Pancreas (tissue), 10 donors: ENCODE results near the gene DNAH8. TPM values are rescaled to one million over a fixed set of nuclear protein-coding genes. Genes with fewer than 3 reads are reported as not detected.

Experiments
- ATAC-seq, 4 donors: fragments of 200-7000 bp; cut with Tn5 transposase; one replicate each; pipeline versions ENCODE4 v1.8.0 to v1.9.1; 2020; ENCODE audit warnings: mild to moderate bottlenecking in 4 of 4, moderate library complexity in 4 of 4
- DNase-seq, 6 donors: peaks; one replicate each; pipeline ENCODE4 v3.0.0-alpha.2; 2020
- FAIRE-seq: peaks from 2 replicates; lab custom pipeline; 2012; peaks lifted over from hg19 to GRCh38; lab: Jason Lieb, UNC
- H3K27ac ChIP-seq, 4 donors: fragments of 200-600 bp; sonication (generic); 1 replicate in 3 of 4; 2 replicates in 1 of 4; pipeline versions ENCODE4 v1.5.0 to v1.8.0; 2020
- H3K27me3 ChIP-seq, 4 donors: fragments of 200-600 bp; one replicate each; pipeline ENCODE4 v1.8.0; 2021
- H3K36me3 ChIP-seq, 3 donors: fragments of 200-600 bp; sonication (generic) in 1 of 3; one replicate each; pipeline versions ENCODE4 v1.5.0 to v1.8.0; 2020 to 2021
- H3K4me1 ChIP-seq, 3 donors: fragments of 200-600 bp; one replicate each; pipeline ENCODE4 v1.8.0; 2021
- H3K4me3 ChIP-seq, 4 donors: fragments of 200-600 bp; sonication (generic) in 2 of 4; one replicate each; pipeline versions ENCODE4 v1.5.0 to v1.8.0; 2020 to 2021
- H3K9me3 ChIP-seq, 4 donors: fragments of 200-600 bp; one replicate each; pipeline ENCODE4 v1.8.0; 2021
- CTCF ChIP-seq, 4 donors: fragments of 200-600 bp; sonication (generic) in 3 of 4; IDR thresholded peaks; one replicate each; pipeline versions ENCODE4 v1.5.0 to v1.8.0; 2021; ENCODE audit warnings: antibody characterized with exemption in 4 of 4
- WGBS, 2 donors: extraction: QIAGEN DNeasy Blood & Tissue Kit; methylation state at CpG; one replicate each; pipeline ENCODE4 v1.1.7; 2013; 5-methylcytosine and 5-hydroxymethylcytosine counted together
- intact Hi-C, 3 donors: fragments of 100-400 bp; cut with DNase I; formaldehyde crosslinking; loops; one replicate each; pipeline versions ENCODE4 v1.11.1 to v1.14.2; 2022
- polyA plus RNA-seq, 2 donors: library from polyadenylated mRNA; stranded (reverse); fragments of 200-250 nt; gene quantifications; one replicate each; pipeline ENCODE4 v1.2.3, GENCODE V29; 2013
- total RNA-seq, 6 donors: library from RNA; stranded (reverse); fragmentation: NEBNext Ultra II Directional in 4 of 6; extraction: Animal tissue kit (Norgen Biotek cat#: 25700) in 4 of 6; gene quantifications; one replicate each; pipeline versions ENCODE4 v1.2.1 to v1.2.4, GENCODE V29; 2021 to 2023
- donor health status: healthy with polysubstance abuse.
- donor health status: DM: no; HTN: no; CAD: no; lungs with moderate emphysema.
- donor health status: DM: no; HTN: no; CAD: no.
- donor health status: control.
- donor health status: control.
- donor health status: Bipolar disorder and iron deficiency.
- donor health status: DM: yes; HTN: yes; CAD: no.
- donor health status: DM: no; HTN: no; CAD: no.
- donor health status: DM: no; HTN: no; CAD: no.
- donor health status: DM: yes; HTN: yes; CAD: no.

Gene DNAH8
- total and polyA plus RNA-seq, 8 donors: not detected

DNA sequence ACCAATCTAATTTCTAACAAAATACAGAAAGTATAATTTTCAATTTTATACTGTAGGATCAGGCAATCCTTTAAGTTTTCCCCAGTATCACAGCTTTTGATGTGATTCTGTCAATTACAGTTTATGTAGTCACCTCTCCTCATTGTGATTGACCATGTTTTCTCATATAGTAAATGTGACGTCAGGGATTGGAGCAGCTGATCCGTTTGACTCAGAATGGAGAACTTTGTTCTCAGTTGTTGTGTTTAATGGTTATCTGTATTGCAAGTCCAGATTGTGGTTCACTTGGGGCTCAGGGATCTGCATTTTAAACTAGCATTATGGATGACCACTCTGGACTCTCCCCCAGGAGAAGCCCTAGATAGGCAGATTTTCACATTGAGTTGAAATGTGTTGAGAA lies 90.6 kb downstream of the DNAH8 start:
- intact Hi-C loops: no loop called here
- WGBS, 2 donors: 42 to 46% methylated on average over 2 of the region's 2 CpGs
- FAIRE-seq: no peak
- no peak overlapping the region for H3K27ac ChIP-seq
- TF ChIP-seq CTCF (IDR thresholded peaks at IDR 0.05): no peak
- DNase-seq: no peak
- no peaks in the 10 kb centered on the region for H3K9me3 ChIP-seq
- no peaks in the 10 kb centered on the region for H3K27me3 ChIP-seq
- H3K4me1 ChIP-seq: no peaks in the 10 kb centered on the region
- no peak overlapping the region for H3K4me3 ChIP-seq
- ATAC-seq: no peak
- no peaks in the 10 kb centered on the region for H3K36me3 ChIP-seq

DNA sequence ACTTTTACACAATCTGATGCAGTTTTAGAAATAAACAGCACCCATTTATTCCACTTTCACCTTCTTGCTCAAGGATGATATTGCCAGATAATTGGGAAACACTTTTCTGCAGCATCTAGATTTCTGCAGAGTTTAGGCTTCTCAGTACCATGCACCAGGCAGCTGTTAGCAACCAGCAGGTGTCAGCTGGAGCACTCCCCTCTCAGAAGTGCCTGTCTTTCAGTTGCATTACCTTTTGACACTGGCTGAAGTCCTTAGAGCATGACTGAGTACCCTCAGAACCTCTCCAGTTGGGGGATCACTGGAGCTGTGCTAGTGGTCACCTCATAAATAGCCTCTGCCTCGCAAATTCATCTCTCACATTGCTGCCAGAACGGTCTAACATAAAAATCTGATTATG lies 91.2 kb downstream of the DNAH8 start:
- no peak for DNase-seq
- WGBS, 2 donors: 44 to 54% methylated on average over 2 of the region's 2 CpGs
- Histone ChIP-seq H3K27me3 (no peaks in the 10 kb centered on the region), H3K27ac (no peak overlapping the region), H3K4me1 (no peaks in the 10 kb centered on the region), H3K4me3 (no peak overlapping the region), H3K9me3 (no peaks in the 10 kb centered on the region), H3K36me3 (no peaks in the 10 kb centered on the region)
- intact Hi-C loops: no loop called here
- ATAC-seq: no peak
- no peak for FAIRE-seq
- no peak for TF ChIP-seq CTCF (IDR thresholded peaks at IDR 0.05)

GRCh38 chr6:38806833-38807232 lies 91.7 kb downstream of the DNAH8 start:
- intact Hi-C loops: no loop called here
- Histone ChIP-seq H3K4me3 (no peak overlapping the region), H3K27ac (no peak overlapping the region), H3K4me1 (no peaks in the 10 kb centered on the region), H3K36me3 (no peaks in the 10 kb centered on the region), H3K9me3 (no peaks in the 10 kb centered on the region), H3K27me3 (no peaks in the 10 kb centered on the region)
- no peak for TF ChIP-seq CTCF (IDR thresholded peaks at IDR 0.05)
- no peak for DNase-seq
- WGBS, 2 donors: 57 to 75% methylated on average over 3 of the region's 3 CpGs
- FAIRE-seq: no peak
- ATAC-seq: no peak

GRCh38 chr6:38808039-38808438 lies 92.9 kb downstream of the DNAH8 start:
- no peaks in the 10 kb centered on the region for H3K4me1 ChIP-seq
- H3K27me3 ChIP-seq: no peaks in the 10 kb centered on the region
- DNase-seq: no peak
- 53 to 55% methylated on average over 3 of the region's 3 CpGs for WGBS, 2 donors
- intact Hi-C loops: no loop called here
- ATAC-seq: no peak
- TF ChIP-seq CTCF (IDR thresholded peaks at IDR 0.05): no peak
- no peaks in the 10 kb centered on the region for H3K9me3 ChIP-seq
- no peak overlapping the region for H3K4me3 ChIP-seq
- no peaks in the 10 kb centered on the region for H3K36me3 ChIP-seq
- FAIRE-seq: no peak
- H3K27ac ChIP-seq: no peak overlapping the region

DNA sequence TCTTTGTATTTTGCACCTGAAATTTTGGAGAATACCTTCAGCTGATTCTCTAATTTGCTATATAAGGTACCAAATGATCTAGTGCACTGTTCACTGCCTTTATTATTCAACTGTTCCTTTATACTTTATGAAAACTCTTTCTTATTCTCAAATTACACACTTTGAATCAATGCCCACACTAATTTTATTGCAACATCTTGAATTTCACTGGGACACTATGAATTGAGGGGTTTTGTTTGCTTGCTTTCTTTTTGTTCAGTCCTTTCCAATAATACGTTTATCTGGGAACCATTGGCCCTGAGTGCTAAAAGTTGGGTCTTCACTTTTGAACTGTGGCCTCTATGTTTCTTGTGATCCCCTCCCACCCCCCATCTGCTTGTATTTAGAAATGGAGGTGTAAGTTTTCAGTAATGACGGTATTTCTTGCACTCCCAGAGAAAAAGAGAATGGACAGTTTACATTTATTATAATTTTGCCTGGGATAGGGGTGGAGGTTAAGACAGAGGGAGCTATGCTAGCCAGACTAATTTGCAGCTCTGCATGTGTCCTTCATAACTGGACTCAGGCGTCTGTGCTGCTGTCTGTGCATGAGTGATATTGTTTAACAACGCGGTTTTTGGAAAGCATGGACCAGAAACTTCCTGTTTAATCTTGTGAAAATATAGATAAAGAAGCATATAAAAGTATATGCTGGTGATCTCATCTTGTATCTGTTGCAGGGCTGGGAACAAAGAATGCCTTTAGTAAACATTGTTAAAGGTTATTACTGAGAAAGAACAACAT lies 98.1 kb downstream of the DNAH8 start:
- H3K9me3 ChIP-seq: no peaks in the 10 kb centered on the region
- no peaks in the 10 kb centered on the region for H3K36me3 ChIP-seq
- WGBS, 2 donors: 28 to 34% methylated on average over 5 of the region's 5 CpGs
- FAIRE-seq: no peak
- H3K27ac ChIP-seq: no peak overlapping the region
- H3K4me3 ChIP-seq: no peak overlapping the region
- no peaks in the 10 kb centered on the region for H3K4me1 ChIP-seq
- no peak for DNase-seq
- intact Hi-C loops: no loop called here
- H3K27me3 ChIP-seq: no peaks in the 10 kb centered on the region
- TF ChIP-seq CTCF (IDR thresholded peaks at IDR 0.05): no peak
- no peak for ATAC-seq
